ENCODE measurements around the gene LFNG. TPM values are rescaled to one million over a fixed set of nuclear protein-coding genes. Genes with fewer than 3 reads are reported as not detected.

LFNG gene
- total RNA-seq, 3 donors from 2014 or later, result 31.7 to 95.0 (median 71.7) TPM

DNA sequence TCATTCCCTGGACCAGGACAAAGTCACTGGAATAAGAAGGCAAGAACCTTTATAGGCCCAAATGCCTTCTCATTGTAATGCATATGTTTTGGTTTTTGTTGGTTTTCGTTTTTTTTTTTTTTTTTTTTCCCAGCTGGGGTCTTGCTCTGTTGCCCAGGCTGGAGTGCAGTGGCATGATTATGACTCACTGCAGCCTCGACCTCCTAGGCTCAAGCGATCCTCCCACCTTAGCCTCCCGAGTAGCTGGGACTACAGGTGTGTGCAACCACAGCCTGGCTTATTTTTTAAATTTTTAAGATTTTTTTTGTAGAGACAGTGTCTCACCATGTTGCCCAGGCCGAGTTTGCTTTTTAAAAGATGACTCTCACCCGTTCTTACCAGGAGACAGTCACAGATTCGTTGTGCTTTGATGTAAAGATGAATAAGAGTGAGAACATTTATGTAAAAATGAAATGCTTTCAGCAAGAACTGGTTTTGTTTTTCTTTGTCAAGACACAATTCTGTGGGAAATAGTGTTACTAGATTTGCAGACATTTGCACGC is 46.8 kb downstream of the LFNG start:
- Histone ChIP-seq H3K9me3 (no peaks in the 10 kb centered on the region), H3K4me1 (ENCODE audit: low read depth) (peaks cover 7% of the 10 kb centered on the region), H3K36me3 (ENCODE audit: low read depth) (no peaks in the 10 kb centered on the region), H3K4me3 (no peak overlapping the region)
- no peak for DNase-seq
- no peak for ATAC-seq
- TF ChIP-seq, protein P1, sequence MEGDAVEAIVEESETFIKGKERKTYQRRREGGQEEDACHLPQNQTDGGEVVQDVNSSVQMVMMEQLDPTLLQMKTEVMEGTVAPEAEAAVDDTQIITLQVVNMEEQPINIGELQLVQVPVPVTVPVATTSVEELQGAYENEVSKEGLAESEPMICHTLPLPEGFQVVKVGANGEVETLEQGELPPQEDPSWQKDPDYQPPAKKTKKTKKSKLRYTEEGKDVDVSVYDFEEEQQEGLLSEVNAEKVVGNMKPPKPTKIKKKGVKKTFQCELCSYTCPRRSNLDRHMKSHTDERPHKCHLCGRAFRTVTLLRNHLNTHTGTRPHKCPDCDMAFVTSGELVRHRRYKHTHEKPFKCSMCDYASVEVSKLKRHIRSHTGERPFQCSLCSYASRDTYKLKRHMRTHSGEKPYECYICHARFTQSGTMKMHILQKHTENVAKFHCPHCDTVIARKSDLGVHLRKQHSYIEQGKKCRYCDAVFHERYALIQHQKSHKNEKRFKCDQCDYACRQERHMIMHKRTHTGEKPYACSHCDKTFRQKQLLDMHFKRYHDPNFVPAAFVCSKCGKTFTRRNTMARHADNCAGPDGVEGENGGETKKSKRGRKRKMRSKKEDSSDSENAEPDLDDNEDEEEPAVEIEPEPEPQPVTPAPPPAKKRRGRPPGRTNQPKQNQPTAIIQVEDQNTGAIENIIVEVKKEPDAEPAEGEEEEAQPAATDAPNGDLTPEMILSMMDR (IDR thresholded peaks at IDR 0.05), result no peak
- intact Hi-C loops (cut with DNase I, micrococcal nuclease), result no loop called here

DNA sequence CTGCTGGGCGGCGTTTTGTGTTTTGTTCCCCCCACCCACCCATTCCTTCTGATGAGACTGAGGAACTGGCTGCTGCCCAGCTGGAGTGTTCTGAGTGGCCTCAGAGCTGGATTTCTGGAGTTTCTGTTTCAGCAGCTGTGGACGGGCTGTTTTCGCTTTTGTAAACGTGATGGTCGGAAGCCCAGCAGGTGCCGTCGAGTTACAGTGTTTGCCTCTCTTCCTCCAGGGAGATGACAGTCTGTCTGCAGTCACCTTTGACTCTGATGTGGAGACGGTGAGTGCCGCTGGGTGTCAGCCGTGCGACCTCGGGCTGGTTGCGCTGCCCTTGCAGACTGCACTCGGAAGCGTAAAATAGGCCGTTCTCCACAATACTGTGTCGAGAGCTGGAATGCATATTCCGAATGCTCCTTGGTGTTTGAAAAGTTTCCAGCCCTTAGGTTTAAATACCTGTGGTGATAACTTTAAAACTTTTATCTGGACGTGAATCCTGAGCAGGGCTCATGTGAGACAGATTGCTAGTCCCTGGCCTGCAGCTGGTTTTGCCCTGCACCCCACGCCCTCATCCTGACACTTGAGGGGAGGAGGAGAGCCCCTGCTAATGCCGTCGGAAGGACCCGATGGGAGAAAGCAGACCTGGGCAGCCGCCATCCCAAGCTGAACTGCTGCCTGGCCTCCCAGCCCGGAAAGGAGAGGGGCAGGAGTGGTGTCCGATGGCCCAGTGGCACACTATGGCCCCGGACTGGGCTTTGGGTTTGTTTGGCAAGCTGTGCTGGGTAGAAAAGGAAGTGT is 47.5 kb downstream of the LFNG start:
- Histone ChIP-seq H3K4me1 (ENCODE audit: low read depth) (peaks cover under 1% of the 10 kb centered on the region), H3K36me3 (ENCODE audit: low read depth) (no peaks in the 10 kb centered on the region), H3K4me3 (no peak overlapping the region), H3K9me3 (no peaks in the 10 kb centered on the region)
- ATAC-seq (peak; percentile 72), DNase-seq (peak; percentile 47 to 62 (median 59))
- TF ChIP-seq, protein P1 (IDR thresholded peaks at IDR 0.05), result no peak
- intact Hi-C loops (cut with DNase I, micrococcal nuclease), result no loop called here

DNA sequence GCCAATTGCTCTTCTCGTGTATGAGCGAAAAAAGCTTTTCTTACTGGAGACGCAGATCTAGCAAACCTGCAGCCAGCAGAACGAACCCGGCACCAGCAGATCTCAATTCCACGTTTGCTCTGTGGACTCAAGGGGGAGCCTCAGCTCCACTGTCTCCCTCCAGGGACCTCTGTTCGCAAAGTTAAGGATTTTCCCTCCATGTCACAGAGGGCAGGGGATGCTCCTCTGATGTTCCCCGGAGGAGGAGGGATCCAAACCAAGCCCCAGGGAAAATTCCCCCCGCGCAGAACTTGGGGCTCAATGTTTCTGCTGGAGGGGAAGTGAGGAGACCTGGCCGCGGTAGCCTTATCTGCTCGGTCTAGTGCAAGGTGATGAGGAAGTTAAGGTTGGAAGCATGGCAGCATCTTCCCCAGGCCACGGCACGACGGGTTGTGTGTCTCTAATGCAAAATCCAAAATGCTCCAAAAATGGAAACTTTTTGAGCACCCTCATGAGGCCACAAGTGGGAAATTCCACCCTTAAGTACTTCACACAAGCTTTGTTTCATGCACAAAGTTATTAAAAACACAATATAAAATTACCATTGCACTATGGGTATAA is 48.2 kb downstream of the LFNG start:
- TF ChIP-seq, protein P1 (IDR thresholded peaks at IDR 0.05), result no peak
- no peaks in the 10 kb centered on the region for H3K9me3 ChIP-seq
- no peak overlapping the region for H3K4me3 ChIP-seq
- H3K4me1 ChIP-seq (ENCODE audit: low read depth), result no peaks in the 10 kb centered on the region
- intact Hi-C loops (cut with DNase I, micrococcal nuclease), result no loop called here
- no peak for ATAC-seq
- H3K36me3 ChIP-seq (ENCODE audit: low read depth), result no peaks in the 10 kb centered on the region
- DNase-seq, result no peak

DNA sequence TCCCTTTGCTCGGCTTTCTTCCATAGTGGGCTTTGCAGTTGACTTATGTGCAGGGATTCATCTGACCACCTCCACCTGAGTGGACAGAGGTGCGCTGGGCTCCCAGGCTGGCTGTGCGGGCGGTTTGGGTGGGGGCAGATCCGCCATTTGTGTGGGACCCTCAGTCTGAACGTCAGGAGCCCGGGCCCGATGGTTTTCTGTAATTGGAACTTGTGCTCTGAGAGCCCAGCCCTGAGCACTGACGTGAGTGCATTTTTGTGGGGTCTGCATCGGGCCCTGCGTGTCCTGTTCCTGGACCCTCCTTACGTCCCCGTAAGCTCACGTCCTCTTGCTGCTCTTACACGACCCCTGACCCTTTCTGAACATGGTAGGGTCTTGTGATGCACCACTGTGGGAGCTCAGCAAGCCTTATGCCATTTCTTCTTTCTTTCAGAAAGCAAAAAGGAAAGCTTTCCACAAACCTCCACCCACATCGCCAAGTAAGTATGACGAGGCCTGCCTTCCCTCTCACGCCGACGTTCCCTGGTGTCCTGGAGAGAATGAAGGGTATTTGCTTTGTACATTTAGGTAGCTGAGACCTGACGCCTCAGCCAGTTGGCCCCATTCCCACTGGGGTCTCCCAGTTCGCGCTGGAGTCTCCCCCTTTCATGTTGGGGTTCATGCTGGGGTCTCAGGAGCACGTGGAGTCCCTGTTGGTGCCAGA is 49.1 kb downstream of the LFNG start:
- TF ChIP-seq, protein P1 (IDR thresholded peaks at IDR 0.05), result no peak
- Histone ChIP-seq H3K9me3 (no peaks in the 10 kb centered on the region), H3K4me3 (no peak overlapping the region), H3K4me1 (ENCODE audit: low read depth) (no peaks in the 10 kb centered on the region), H3K36me3 (ENCODE audit: low read depth) (no peaks in the 10 kb centered on the region)
- no peak for DNase-seq
- no peak for ATAC-seq
- intact Hi-C loops (cut with DNase I, micrococcal nuclease), result no loop called here

DNA sequence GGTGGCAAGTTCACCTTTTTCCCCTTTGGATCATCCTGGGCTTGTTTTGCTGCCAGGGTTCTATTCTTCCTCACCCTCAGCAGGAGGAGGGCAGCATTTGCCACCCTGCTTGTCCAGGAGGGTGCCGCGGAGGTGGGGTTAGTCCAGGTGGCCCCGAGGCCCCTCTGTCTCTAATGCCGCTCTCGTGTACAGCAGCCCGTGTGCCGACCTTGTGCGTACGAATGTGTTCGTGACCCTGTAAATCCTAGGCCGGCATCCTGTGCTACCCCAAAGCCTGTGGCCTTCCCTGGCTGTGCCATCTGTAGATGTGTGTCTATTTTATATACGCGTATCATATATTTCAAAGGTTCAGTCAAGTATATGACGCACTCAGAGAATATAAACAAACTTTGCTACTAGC is 49.8 kb downstream of the LFNG start:
- ATAC-seq (no peak), DNase-seq (no peak)
- TF ChIP-seq, protein P1 (IDR thresholded peaks at IDR 0.05), result no peak
- Histone ChIP-seq H3K9me3 (no peaks in the 10 kb centered on the region), H3K4me1 (ENCODE audit: low read depth) (no peaks in the 10 kb centered on the region), H3K36me3 (ENCODE audit: low read depth) (no peaks in the 10 kb centered on the region), H3K4me3 (no peak overlapping the region)
- intact Hi-C loops (cut with DNase I, micrococcal nuclease), result no loop called here

Measured in mucosa of descending colon (tissue), 3 donors.